Fibroblast of skin of back (primary cell): Measurements from ENCODE around the gene GNG2.
A peak's percentile ranks its signal among the peaks of the same experiment; 100 is the strongest.

Source experiments
- DNase-seq: peaks from one replicate; pipeline ENCODE4 v3.0.0-alpha.2; 2013

Gene GNG2

GRCh38 chr14:52000019-52000582 lies 139.7 kb downstream of the GNG2 start:
- DNase-seq: peak; percentile 72

- peak; percentile 39 for DNase-seq
Measured at GRCh38 chr14:52000696-52001095, 140.3 kb downstream of the GNG2 start.

GRCh38 chr14:52002542-52002941 lies 142.1 kb downstream of the GNG2 start:
- DNase-seq: no peak

- DNase-seq: no peak
Measured at GRCh38 chr14:52003324-52003723, 142.9 kb downstream of the GNG2 start.

- DNase-seq: no peak
Measured at GRCh38 chr14:52005625-52006024, 145.2 kb downstream of the GNG2 start.

GRCh38 chr14:52006361-52006760 lies 145.9 kb downstream of the GNG2 start:
- DNase-seq: no peak

- DNase-seq: no peak
Measured at GRCh38 chr14:52007211-52007610, 146.8 kb downstream of the GNG2 start.

GRCh38 chr14:52007637-52008036 lies 147.2 kb downstream of the GNG2 start:
- no peak for DNase-seq

- DNase-seq: no peak
Measured at GRCh38 chr14:52008136-52008535, 147.7 kb downstream of the GNG2 start.

- no peak for DNase-seq
Measured at GRCh38 chr14:52010173-52010693, 149.8 kb downstream of the GNG2 start.

- DNase-seq: no peak
Measured at GRCh38 chr14:52011523-52011922, 151.1 kb downstream of the GNG2 start.

GRCh38 chr14:52012635-52013034 lies 152.2 kb downstream of the GNG2 start:
- DNase-seq: peak; percentile 53

GRCh38 chr14:52013984-52014600 lies 153.7 kb downstream of the GNG2 start:
- DNase-seq: no peak

- no peak for DNase-seq
Measured at GRCh38 chr14:52014601-52015267, 154.3 kb downstream of the GNG2 start.

GRCh38 chr14:52015411-52016030 lies 155.1 kb downstream of the GNG2 start:
- no peak for DNase-seq

GRCh38 chr14:52018252-52018651 lies 157.8 kb downstream of the GNG2 start:
- DNase-seq: peak; percentile 65

GRCh38 chr14:52018970-52019369 lies 158.6 kb downstream of the GNG2 start:
- no peak for DNase-seq
